GM18499 (cell line): Measurements from ENCODE around the gene DOCK7.
"Not testable (repeated sequence)": the region's sequence is repeated elsewhere in the genome, so short reads cannot be mapped to it uniquely, and the experiment has no call there.

Source experiments
- ATAC-seq: cut with Tn5 transposase; IDR thresholded peaks from one replicate; pipeline ENCODE4 v1.9.1; 2021; ENCODE audit warnings: moderate number of reproducible peaks; ENCODE audit not compliant: insufficient read depth, unreplicated experiment

Gene DOCK7

GRCh38 chr1:62567182-62567581 is 121.0 kb downstream of the DOCK7 start:
- ATAC-seq, result not testable (repeated sequence)

- no peak for ATAC-seq
These were observed 126.9 kb downstream of the DOCK7 start for GRCh38 chr1:62561306-62561705.

- no peak for ATAC-seq
These were observed 143.6 kb downstream of the DOCK7 start for GRCh38 chr1:62544570-62544969.

- no peak for ATAC-seq
These were observed 147.1 kb downstream of the DOCK7 start for GRCh38 chr1:62541048-62541447.

- ATAC-seq, result no peak
These were observed 149.1 kb downstream of the DOCK7 start for GRCh38 chr1:62539028-62539447.

GRCh38 chr1:62536865-62537264 is 151.3 kb downstream of the DOCK7 start:
- no peak for ATAC-seq

GRCh38 chr1:62530516-62531154 is 157.6 kb downstream of the DOCK7 start:
- ATAC-seq, result no peak

- ATAC-seq, result no peak
These were observed 159.0 kb downstream of the DOCK7 start for GRCh38 chr1:62529227-62529626.

GRCh38 chr1:62528015-62528414 is 160.2 kb downstream of the DOCK7 start:
- ATAC-seq, result no peak

- ATAC-seq, result not testable (repeated sequence)
These were observed 160.8 kb downstream of the DOCK7 start for GRCh38 chr1:62527346-62527745.

GRCh38 chr1:62523860-62524259 is 164.3 kb downstream of the DOCK7 start:
- no peak for ATAC-seq

- no peak for ATAC-seq
These were observed 171.6 kb downstream of the DOCK7 start for GRCh38 chr1:62516600-62516999.

GRCh38 chr1:62514746-62515423 is 173.3 kb downstream of the DOCK7 start:
- ATAC-seq, result no peak

- ATAC-seq, result no peak
These were observed 175.2 kb downstream of the DOCK7 start for GRCh38 chr1:62513013-62513412.

- no peak for ATAC-seq
These were observed 179.2 kb downstream of the DOCK7 start for GRCh38 chr1:62509028-62509427.

GRCh38 chr1:62508187-62508758 is 179.9 kb downstream of the DOCK7 start:
- ATAC-seq, result no peak

GRCh38 chr1:62500210-62500609 is 188.0 kb downstream of the DOCK7 start:
- ATAC-seq, result no peak

- ATAC-seq, result no peak
These were observed 194.0 kb downstream of the DOCK7 start for GRCh38 chr1:62494137-62494536.

- ATAC-seq, result no peak
These were observed 194.5 kb downstream of the DOCK7 start for GRCh38 chr1:62493656-62494055.

- ATAC-seq, result no peak
These were observed 195.7 kb downstream of the DOCK7 start for GRCh38 chr1:62492521-62492920.

- ATAC-seq, result no peak
These were observed 200.2 kb downstream of the DOCK7 start for GRCh38 chr1:62487956-62488355.
